GM21529 (cell line): ENCODE results near the gene ALAD.
"Not testable (repeated sequence)": the region's sequence is repeated elsewhere in the genome, so short reads cannot be mapped to it uniquely, and the experiment has no call there.

Experiments
- ATAC-seq: cut with Tn5 transposase; IDR thresholded peaks from one replicate; pipeline ENCODE4 v1.9.1; 2021; ENCODE audit not compliant: unreplicated experiment

ALAD gene

GRCh38 chr9:113399646-113400200, 1.4 kb downstream of the ALAD start:
- no peak for ATAC-seq

GRCh38 chr9:113398796-113399195, 2.3 kb downstream of the ALAD start:
- ATAC-seq, result no peak

GRCh38 chr9:113397203-113397631, 3.9 kb downstream of the ALAD start:
- no peak for ATAC-seq

- no peak for ATAC-seq
Observed at GRCh38 chr9:113395000-113395861, 5.9 kb downstream of the ALAD start.

GRCh38 chr9:113393281-113393680, 7.8 kb downstream of the ALAD start:
- no peak for ATAC-seq

- ATAC-seq, result no peak
Observed at GRCh38 chr9:113391917-113392316, 9.2 kb downstream of the ALAD start.

- ATAC-seq, result no peak
Observed at GRCh38 chr9:113390192-113390960, 10.7 kb downstream of the ALAD start.

- ATAC-seq, result no peak
Observed at GRCh38 chr9:113389451-113389850, 11.6 kb downstream of the ALAD start.

- no peak for ATAC-seq
Observed at GRCh38 chr9:113388833-113389232, 12.3 kb downstream of the ALAD start.

- no peak for ATAC-seq
Observed at GRCh38 chr9:113387560-113388230, 13.4 kb downstream of the ALAD start.

GRCh38 chr9:113386571-113387393, 14.3 kb downstream of the ALAD start:
- ATAC-seq, result no peak

- ATAC-seq, result no peak
Observed at GRCh38 chr9:113381909-113382411, 19.1 kb downstream of the ALAD start.

GRCh38 chr9:113381441-113381840, 19.6 kb downstream of the ALAD start:
- ATAC-seq, result not testable (repeated sequence)

GRCh38 chr9:113380869-113381378, 20.2 kb downstream of the ALAD start:
- peak; percentile 72 for ATAC-seq

- not testable (repeated sequence) for ATAC-seq
Observed at GRCh38 chr9:113379829-113380210, 21.3 kb downstream of the ALAD start.

- ATAC-seq, result not testable (repeated sequence)
Observed at GRCh38 chr9:113379094-113379828, 21.8 kb downstream of the ALAD start.

GRCh38 chr9:113376634-113377567, 24.2 kb downstream of the ALAD start, which contains the start of gene HDHD3:
Gene HDHD3 (minus strand): TSS chr9:113376986. CDS start chr9:113374354, 2,632 bp downstream.
- peak; percentile 75 for ATAC-seq
